Sigmoid colon (tissue), 7 donors: ENCODE data around the gene GOLGA7B. TPM values are rescaled to one million over a fixed set of nuclear protein-coding genes. Genes with fewer than 3 reads are reported as not detected.

Experiments
- DNase-seq: peaks from one replicate; pipeline ENCODE4 v3.0.0-alpha.2; 2019
- H3K27ac ChIP-seq, 4 donors: fragments of 200-600 bp; sonication (generic); one replicate each; pipeline ENCODE4 v1.5.1; 2016 to 2019; ENCODE audit warnings: mild to moderate bottlenecking in 1 of 4
- H3K27me3 ChIP-seq, 3 donors: fragments of 200-600 bp; sonication (generic); one replicate each; pipeline ENCODE4 v1.5.1; 2019; ENCODE audit warnings: mild to moderate bottlenecking in 1 of 3
- H3K36me3 ChIP-seq, 4 donors: fragments of 200-600 bp; sonication (generic); one replicate each; pipeline ENCODE4 v1.5.1; 2016 to 2019
- H3K4me1 ChIP-seq, 4 donors: fragments of 200-600 bp; sonication (generic); one replicate each; pipeline ENCODE4 v1.5.1; 2017 to 2019
- H3K4me3 ChIP-seq, 4 donors: fragments of 200-600 bp; sonication (generic); one replicate each; pipeline ENCODE4 v1.5.1; 2017 to 2019; ENCODE audit warnings: mild to moderate bottlenecking in 2 of 4, moderate library complexity in 1 of 4
- H3K9me3 ChIP-seq, 4 donors: fragments of 200-600 bp in 3 of 4; sonication (generic) in 3 of 4; one replicate each; pipeline versions ENCODE4 v1.5.1 to v1.6.1; 2013 to 2019
- CTCF ChIP-seq, 4 experiments: fragments of 450-650 bp in 3 of 4; fragments of 200-600 bp in 1 of 4; IDR thresholded peaks; one replicate each; pipeline ENCODE4 v1.5.1; 2016 to 2019; ENCODE audit warnings: antibody characterized with exemption in 4 of 4, mild to moderate bottlenecking in 3 of 4, moderate library complexity in 2 of 4
- EP300 ChIP-seq, 4 donors: sonication (generic); formaldehyde crosslinking; IDR thresholded peaks; one replicate each; pipeline ENCODE4 v1.6.1; 2017; ENCODE audit warnings: antibody characterized with exemption in 4 of 4
- POLR2A ChIP-seq, 2 donors: fragments of 450-650 bp; IDR thresholded peaks; one replicate each; pipeline ENCODE4 v1.6.1; 2016; ENCODE audit warnings: antibody characterized with exemption in 2 of 2, mild to moderate bottlenecking in 2 of 2, moderate library complexity in 2 of 2
- POLR2AphosphoS5 ChIP-seq, 4 donors: sonication (generic); formaldehyde crosslinking; IDR thresholded peaks; one replicate each; pipeline ENCODE4 v1.6.1; 2017; ENCODE audit warnings: antibody characterized with exemption in 4 of 4
- whole genome bisulfite sequencing, 2 donors: extraction: QIAGEN DNeasy Blood & Tissue Kit; methylation state at CpG; one replicate each; pipeline ENCODE4 v1.1.7; 2013; 5-methylcytosine and 5-hydroxymethylcytosine counted together
- intact Hi-C: fragments of 100-400 bp; cut with DNase I; formaldehyde crosslinking; loops from one replicate; pipeline ENCODE4 v1.15.1; 2023
- polyA plus RNA-seq, 3 donors: library from polyadenylated mRNA; stranded (reverse); fragments of 200-250 nt; gene quantifications; one replicate each; pipeline ENCODE4 v1.2.3, GENCODE V29; 2013
- total RNA-seq, 4 donors: library from RNA; depleted of rRNA; stranded (reverse); fragments of >200 nt; gene quantifications; one replicate each; pipeline ENCODE4 v1.1.0, GENCODE V29; 2016
- donor health status: healthy with polysubstance abuse.
- donor health status: Bipolar disorder and iron deficiency.
- donor health status: healthy.

The GOLGA7B gene
- total and polyA plus RNA-seq, 7 donors: 0.16 to 1.4 (median 0.71) TPM

GRCh38 chr10:97810446-97810845, 39.2 kb upstream of the GOLGA7B start:
- 79 to 85% methylated on average over 7 of the region's 7 CpGs for WGBS, 2 donors

GRCh38 chr10:97811958-97812357, 37.7 kb upstream of the GOLGA7B start:
- no peaks in the 10 kb centered on the region for H3K4me1 ChIP-seq
- no peak overlapping the region for H3K4me3 ChIP-seq
- 57 to 68% methylated on average over 3 of the region's 3 CpGs for WGBS, 2 donors
- H3K36me3 ChIP-seq: no peaks in the 10 kb centered on the region
- TF ChIP-seq EP300 (IDR thresholded peaks at IDR 0.05) (no peak), POLR2AphosphoS5 (IDR thresholded peaks at IDR 0.05) (no peak), POLR2A (IDR thresholded peaks at IDR 0.05) (no peak), CTCF (IDR thresholded peaks at IDR 0.05) (no peak)
- no peaks in the 10 kb centered on the region for H3K9me3 ChIP-seq
- intact Hi-C loops: no loop called here
- peaks cover 0 to 8% (median 0%) of the 10 kb centered on the region in 3 donors for H3K27me3 ChIP-seq
- H3K27ac ChIP-seq: no peak overlapping the region
- DNase-seq: no peak

More at GRCh38 chr10:97810446-97810845, 39.2 kb upstream of the GOLGA7B start:
- DNase-seq: no peak
- H3K36me3 ChIP-seq: no peaks in the 10 kb centered on the region
- H3K27ac ChIP-seq: no peak overlapping the region
- H3K27me3 ChIP-seq: no peaks in the 10 kb centered on the region
- H3K4me3 ChIP-seq: no peak overlapping the region
- H3K4me1 ChIP-seq: peaks cover 0 to 5% (median 0%) of the 10 kb centered on the region in 4 donors
- no peak for TF ChIP-seq POLR2AphosphoS5 (IDR thresholded peaks at IDR 0.05)
- TF ChIP-seq POLR2A (IDR thresholded peaks at IDR 0.05): no peak
- no peak for TF ChIP-seq EP300 (IDR thresholded peaks at IDR 0.05)
- no peak for TF ChIP-seq CTCF (IDR thresholded peaks at IDR 0.05)
- intact Hi-C loops: no loop called here
- no peaks in the 10 kb centered on the region for H3K9me3 ChIP-seq

GRCh38 chr10:97812696-97813095, 36.9 kb upstream of the GOLGA7B start:
- 78 to 80% methylated on average over 8 of the region's 8 CpGs for WGBS, 2 donors
- DNase-seq: no peak
- Histone ChIP-seq H3K9me3 (no peaks in the 10 kb centered on the region), H3K4me1 (no peaks in the 10 kb centered on the region), H3K36me3 (no peaks in the 10 kb centered on the region), H3K4me3 (no peak overlapping the region), H3K27ac (no peak overlapping the region), H3K27me3 (peaks cover 0 to 8% (median 0%) of the 10 kb centered on the region in 3 donors)
- intact Hi-C loops: no loop called here
- TF ChIP-seq CTCF (IDR thresholded peaks at IDR 0.05) (no peak), POLR2A (IDR thresholded peaks at IDR 0.05) (no peak), POLR2AphosphoS5 (IDR thresholded peaks at IDR 0.05) (no peak), EP300 (IDR thresholded peaks at IDR 0.05) (no peak)

GRCh38 chr10:97813311-97813710, 36.3 kb upstream of the GOLGA7B start:
- peaks cover 0 to 8% (median 0%) of the 10 kb centered on the region in 3 donors for H3K27me3 ChIP-seq
- no peak for TF ChIP-seq POLR2AphosphoS5 (IDR thresholded peaks at IDR 0.05)
- no peak for TF ChIP-seq EP300 (IDR thresholded peaks at IDR 0.05)
- TF ChIP-seq CTCF (IDR thresholded peaks at IDR 0.05): no peak
- TF ChIP-seq POLR2A (IDR thresholded peaks at IDR 0.05): no peak
- whole genome bisulfite sequencing, 2 donors: 43 to 64% methylated on average over 3 of the region's 3 CpGs
- no peaks in the 10 kb centered on the region for H3K4me1 ChIP-seq
- DNase-seq: no peak
- H3K4me3 ChIP-seq: no peak overlapping the region
- H3K9me3 ChIP-seq: no peaks in the 10 kb centered on the region
- no peaks in the 10 kb centered on the region for H3K36me3 ChIP-seq
- H3K27ac ChIP-seq: no peak overlapping the region
- intact Hi-C loops: no loop called here

GRCh38 chr10:97814996-97815395, 34.6 kb upstream of the GOLGA7B start:
- no peaks in the 10 kb centered on the region for H3K36me3 ChIP-seq
- H3K27me3 ChIP-seq: peaks cover 0 to 8% (median 0%) of the 10 kb centered on the region in 3 donors
- intact Hi-C loops: no loop called here
- H3K27ac ChIP-seq: no peak overlapping the region
- TF ChIP-seq POLR2A (IDR thresholded peaks at IDR 0.05): no peak
- TF ChIP-seq CTCF (IDR thresholded peaks at IDR 0.05): no peak
- no peak for TF ChIP-seq POLR2AphosphoS5 (IDR thresholded peaks at IDR 0.05)
- no peak for TF ChIP-seq EP300 (IDR thresholded peaks at IDR 0.05)
- no peak overlapping the region for H3K4me3 ChIP-seq
- H3K9me3 ChIP-seq: no peaks in the 10 kb centered on the region
- no peak for DNase-seq
- 82 to 87% methylated on average over 5 of the region's 5 CpGs for WGBS, 2 donors
- no peaks in the 10 kb centered on the region for H3K4me1 ChIP-seq
